GM10248 (cell line): ENCODE data around the gene CFAP65.

Source experiments
- CTCF ChIA-PET: fragments of 300-600 bp; sonication (Branson Sonifier 250); formaldehyde crosslinking; extraction: SDS; loops from one replicate; lab custom pipeline; 2021; ENCODE audit warnings: antibody characterized with exemption; lab: Yijun Ruan, JAX
- POLR2A ChIA-PET: fragments of 350-650 bp; sonication (Branson Sonifier 250); formaldehyde crosslinking; extraction: SDS; loops from one replicate; lab custom pipeline; 2020; ENCODE audit warnings: antibody characterized with exemption; lab: Yijun Ruan, JAX
- DNase-seq: peaks from one replicate; pipeline ENCODE4 v3.0.0; 2012; ENCODE audit errors: extremely low spot score
- TF ChIP-seq, protein P1 (sequence below): IDR thresholded peaks from 2 replicates; pipeline ENCODE4 v1.5.1; 2012; ENCODE audit warnings: mild to moderate bottlenecking, low read depth; ENCODE audit errors: extremely low read depth, missing control alignments, control extremely low read depth

CFAP65 gene

GRCh38 chr2:218953366-218953954 lies 87.9 kb downstream of the CFAP65 start:
- CTCF ChIA-PET, result interaction anchor here (0.8 to 15.3 kb wide), 9 partner anchors 12 to 341 kb away, joined by 3 to 92 read pairs (median 5); no protein-coding TSS in a partner anchor
- DNase-seq, result no peak
- POLR2A ChIA-PET, result interaction anchor here (0.6 to 0.7 kb wide), 2 partner anchors 13 to 997 kb away, joined by 9 to 10 read pairs; no protein-coding TSS in a partner anchor

More at GRCh38 chr2:218953366-218953954, 87.9 kb downstream of the CFAP65 start:
- TF ChIP-seq, protein P1, sequence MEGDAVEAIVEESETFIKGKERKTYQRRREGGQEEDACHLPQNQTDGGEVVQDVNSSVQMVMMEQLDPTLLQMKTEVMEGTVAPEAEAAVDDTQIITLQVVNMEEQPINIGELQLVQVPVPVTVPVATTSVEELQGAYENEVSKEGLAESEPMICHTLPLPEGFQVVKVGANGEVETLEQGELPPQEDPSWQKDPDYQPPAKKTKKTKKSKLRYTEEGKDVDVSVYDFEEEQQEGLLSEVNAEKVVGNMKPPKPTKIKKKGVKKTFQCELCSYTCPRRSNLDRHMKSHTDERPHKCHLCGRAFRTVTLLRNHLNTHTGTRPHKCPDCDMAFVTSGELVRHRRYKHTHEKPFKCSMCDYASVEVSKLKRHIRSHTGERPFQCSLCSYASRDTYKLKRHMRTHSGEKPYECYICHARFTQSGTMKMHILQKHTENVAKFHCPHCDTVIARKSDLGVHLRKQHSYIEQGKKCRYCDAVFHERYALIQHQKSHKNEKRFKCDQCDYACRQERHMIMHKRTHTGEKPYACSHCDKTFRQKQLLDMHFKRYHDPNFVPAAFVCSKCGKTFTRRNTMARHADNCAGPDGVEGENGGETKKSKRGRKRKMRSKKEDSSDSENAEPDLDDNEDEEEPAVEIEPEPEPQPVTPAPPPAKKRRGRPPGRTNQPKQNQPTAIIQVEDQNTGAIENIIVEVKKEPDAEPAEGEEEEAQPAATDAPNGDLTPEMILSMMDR, result peak; percentile 5
